Stimulated activated naive CD4-positive, alpha-beta T cell (primary cell): ENCODE results near the gene NFAT5.
"Not testable (repeated sequence)": the region's sequence is repeated elsewhere in the genome, so short reads cannot be mapped to it uniquely, and the experiment has no call there.

Experiments used
- DNase-seq, 6 experiments: peaks; one replicate each; lab custom pipeline; 2025; lab: John Stamatoyannopoulos, UW

Gene NFAT5

GRCh38 chr16:69637206-69637865, 71.6 kb downstream of the NFAT5 start:
- not testable (repeated sequence) for DNase-seq

- DNase-seq, result not testable (repeated sequence)
Observed at GRCh38 chr16:69643997-69644396, 78.2 kb downstream of the NFAT5 start.

- no peak for DNase-seq
Observed at GRCh38 chr16:69644790-69645189, 79.0 kb downstream of the NFAT5 start.

GRCh38 chr16:69647020-69647419, 81.3 kb downstream of the NFAT5 start:
- no peak for DNase-seq

GRCh38 chr16:69651217-69651616, 85.5 kb downstream of the NFAT5 start:
- no peak for DNase-seq

GRCh38 chr16:69654280-69654931, 88.6 kb downstream of the NFAT5 start:
- DNase-seq, result no peak

GRCh38 chr16:69660166-69660565, 94.4 kb downstream of the NFAT5 start:
- DNase-seq, result no peak

- DNase-seq, result no peak
Observed at GRCh38 chr16:69662901-69663300, 97.1 kb downstream of the NFAT5 start.

GRCh38 chr16:69663846-69664245, 98.1 kb downstream of the NFAT5 start:
- no peak for DNase-seq

GRCh38 chr16:69669577-69669976, 103.8 kb downstream of the NFAT5 start:
- DNase-seq, result no peak

GRCh38 chr16:69672315-69672997, 106.7 kb downstream of the NFAT5 start:
- no peak for DNase-seq

GRCh38 chr16:69672998-69673713, 107.4 kb downstream of the NFAT5 start:
- DNase-seq, result no peak

- DNase-seq, result no peak
Observed at GRCh38 chr16:69680358-69680757, 114.6 kb downstream of the NFAT5 start.

- DNase-seq, result no peak
Observed at GRCh38 chr16:69688589-69688988, 122.8 kb downstream of the NFAT5 start.

GRCh38 chr16:69691980-69692911, 126.5 kb downstream of the NFAT5 start:
- DNase-seq, result no peak

GRCh38 chr16:69693916-69694315, 128.2 kb downstream of the NFAT5 start:
- DNase-seq, result no peak

GRCh38 chr16:69698404-69698803, 132.6 kb downstream of the NFAT5 start:
- no peak for DNase-seq

- no peak for DNase-seq
Observed at GRCh38 chr16:69699915-69700314, 134.1 kb downstream of the NFAT5 start.

GRCh38 chr16:69701452-69701851, 135.7 kb downstream of the NFAT5 start:
- DNase-seq, result no peak

GRCh38 chr16:69701866-69702265, 136.1 kb downstream of the NFAT5 start:
- no peak for DNase-seq

- no peak for DNase-seq
Observed at GRCh38 chr16:69703638-69704037, 137.9 kb downstream of the NFAT5 start.
